ENCODE results near the gene PRDM10. TPM values are rescaled to one million over a fixed set of nuclear protein-coding genes. Genes with fewer than 3 reads are reported as not detected.

PRDM10 gene
- total RNA-seq: 5.2 and 6.5 TPM in 2 replicates

GRCh38 chr11:130002352-130002845 lies at the start of gene PRDM10:
Gene PRDM10, minus strand, starts transcription at chr11:130002835. Its CDS starts 41,871 bp downstream, at chr11:129960964.

GRCh38 chr11:129895126-129896041 lies 107.3 kb downstream of the PRDM10 start, which contains the start of gene NFRKB:
Gene NFRKB, minus strand, starts transcription at chr11:129895578. Its CDS starts 2,729 bp downstream, at chr11:129892849.

Other genes with a start within 250 kb of the PRDM10 start
- gene TMEM45B, start 187.0 kb downstream of the PRDM10 start, total RNA-seq: 53.2 and 59.1 TPM in 2 replicates
- gene NFRKB, start 107.3 kb downstream of the PRDM10 start, total RNA-seq: 27.3 and 28.1 TPM in 2 replicates
- 450 and 497 TPM in 2 replicates for gene APLP2, start 67.1 kb upstream of the PRDM10 start, total RNA-seq
- 146 and 177 TPM in 2 replicates for gene ST14, start 156.9 kb upstream of the PRDM10 start, total RNA-seq

Data from airway epithelial cell (primary cell).